SK-N-MC (cell line): ENCODE data around the gene EVX1.
A peak's percentile ranks its signal among the peaks of the same experiment; 100 is the strongest.

Source experiments
- DNase-seq: peaks from one replicate; pipeline ENCODE4 v3.0.0-alpha.2; 2011; ENCODE audit warnings: low read depth, low spot score
- H3K27ac ChIP-seq: fragments of 200-600 bp; sonication (generic); 2 replicates; pipeline ENCODE4 v1.5.1; 2016; ENCODE audit warnings: mixed run types
- H3K36me3 ChIP-seq: fragments of 200-600 bp; sonication (generic); 2 replicates; pipeline ENCODE4 v1.6.1; 2017; ENCODE audit warnings: antibody characterized with exemption, low read length, mixed read lengths; ENCODE audit not compliant: insufficient read depth
- H3K4me3 ChIP-seq: fragments of 200-600 bp; sonication (generic); 2 replicates; pipeline ENCODE4 v1.5.1; 2016
- H3K9ac ChIP-seq: fragments of 200-600 bp; sonication (generic); 2 replicates; pipeline ENCODE4 v1.8.0; 2017; ENCODE audit warnings: mixed run types, mixed read lengths; ENCODE audit not compliant: insufficient read length
- H3K9me3 ChIP-seq: fragments of 200-600 bp; sonication (generic); 2 replicates; pipeline ENCODE4 v1.6.1; 2017; ENCODE audit warnings: low read depth, mild to moderate bottlenecking, antibody characterized with exemption, low read length, moderate library complexity, mixed read lengths
- EZH2 ChIP-seq: fragments of 200-600 bp; sonication (generic); IDR thresholded peaks from one replicate; pipeline ENCODE4 v1.6.1; 2017; ENCODE audit warnings: antibody characterized with exemption
- FOXP2 ChIP-seq: optimal IDR thresholded peaks from 2 replicates; pipeline ENCODE3; 2011; ENCODE audit warnings: mild to moderate bottlenecking, moderate library complexity; ENCODE audit not compliant: insufficient read depth; ENCODE audit errors: extremely low read length, control extremely low read depth
- POLR2AphosphoS5 ChIP-seq: IDR thresholded peaks from 2 replicates; pipeline ENCODE4 v1.6.1; 2012; ENCODE audit warnings: mild to moderate bottlenecking, low read depth, low read length, borderline replicate concordance

Gene EVX1

GRCh38 chr7:27203964-27204594, 38.5 kb upstream of the EVX1 start:
- TF ChIP-seq EZH2 (no peak), POLR2AphosphoS5 (no peak), FOXP2 (no peak)
- Histone ChIP-seq H3K9ac (no peak overlapping the region), H3K9me3 (no peaks in the 10 kb centered on the region), H3K27ac (no peak overlapping the region), H3K36me3 (no peaks in the 10 kb centered on the region), H3K4me3 (no peak overlapping the region)
- DNase-seq, result no peak

- no peak for DNase-seq
- Histone ChIP-seq H3K27ac (no peak overlapping the region), H3K4me3 (peak overlapping the region; percentile 47; the same call in 1 of the 2 replicates), H3K36me3 (no peaks in the 10 kb centered on the region), H3K9me3 (no peaks in the 10 kb centered on the region), H3K9ac (no peak overlapping the region)
- TF ChIP-seq POLR2AphosphoS5 (no peak), FOXP2 (no peak), EZH2 (no peak)
Measured at GRCh38 chr7:27204851-27205322, 37.7 kb upstream of the EVX1 start.

- DNase-seq, result no peak
- H3K9ac ChIP-seq, result no peak overlapping the region
- H3K27ac ChIP-seq, result no peak overlapping the region
- H3K9me3 ChIP-seq, result no peaks in the 10 kb centered on the region
- TF ChIP-seq EZH2 (no peak), FOXP2 (no peak), POLR2AphosphoS5 (no peak)
- no peaks in the 10 kb centered on the region for H3K36me3 ChIP-seq
- H3K4me3 ChIP-seq, result peak overlapping the region; percentile 47; the same call in 1 of the 2 replicates
Measured at GRCh38 chr7:27205325-27206280, 37.0 kb upstream of the EVX1 start.

- DNase-seq, result no peak
- Histone ChIP-seq H3K9me3 (no peaks in the 10 kb centered on the region), H3K27ac (no peak overlapping the region), H3K9ac (no peak overlapping the region), H3K4me3 (no peak overlapping the region), H3K36me3 (no peaks in the 10 kb centered on the region)
- TF ChIP-seq POLR2AphosphoS5 (no peak), EZH2 (no peak), FOXP2 (no peak)
Measured at GRCh38 chr7:27207348-27207985, 35.1 kb upstream of the EVX1 start.

- no peak overlapping the region for H3K9ac ChIP-seq
- no peak overlapping the region for H3K27ac ChIP-seq
- no peak for TF ChIP-seq POLR2AphosphoS5
- TF ChIP-seq FOXP2, result no peak
- H3K4me3 ChIP-seq, result no peak overlapping the region
- H3K9me3 ChIP-seq, result no peaks in the 10 kb centered on the region
- DNase-seq, result no peak
- H3K36me3 ChIP-seq, result no peaks in the 10 kb centered on the region
Measured at GRCh38 chr7:27208998-27209397, 33.6 kb upstream of the EVX1 start.

GRCh38 chr7:27209933-27210440, 32.6 kb upstream of the EVX1 start:
- Histone ChIP-seq H3K4me3 (no peak overlapping the region), H3K9me3 (no peaks in the 10 kb centered on the region), H3K27ac (no peak overlapping the region), H3K9ac (no peak overlapping the region), H3K36me3 (no peaks in the 10 kb centered on the region)
- no peak for TF ChIP-seq POLR2AphosphoS5
- no peak for TF ChIP-seq FOXP2
- no peak for TF ChIP-seq EZH2
- DNase-seq, result no peak

GRCh38 chr7:27210441-27211083, 32.0 kb upstream of the EVX1 start:
- Histone ChIP-seq H3K36me3 (no peaks in the 10 kb centered on the region), H3K9ac (no peak overlapping the region), H3K9me3 (no peaks in the 10 kb centered on the region), H3K4me3 (no peak overlapping the region), H3K27ac (no peak overlapping the region)
- DNase-seq, result no peak
- TF ChIP-seq POLR2AphosphoS5, result no peak
- TF ChIP-seq EZH2, result no peak
- TF ChIP-seq FOXP2, result no peak

- Histone ChIP-seq H3K36me3 (no peaks in the 10 kb centered on the region), H3K9ac (no peak overlapping the region), H3K4me3 (no peak overlapping the region), H3K27ac (no peak overlapping the region), H3K9me3 (no peaks in the 10 kb centered on the region)
- TF ChIP-seq POLR2AphosphoS5 (no peak), EZH2 (no peak), FOXP2 (no peak)
- DNase-seq, result no peak
Measured at GRCh38 chr7:27211084-27211446, 31.5 kb upstream of the EVX1 start.
